Activated T-helper 9 cell treated with anti-CD3 and anti-CD28 coated beads, Interleukin-2, amount 50 U/mL, for 16 hours (primary cell): ENCODE data around the gene THYN1.

Experiments used
- DNase-seq: peaks from one replicate; pipeline ENCODE4 v3.0.0-alpha.2; 2020; ENCODE audit warnings: low read depth

THYN1 gene

GRCh38 chr11:134248910-134249480, 4.2 kb downstream of the THYN1 start:
- DNase-seq = no peak

GRCh38 chr11:134246678-134247077, 6.5 kb downstream of the THYN1 start:
- DNase-seq = no peak

GRCh38 chr11:134246100-134246499, 7.1 kb downstream of the THYN1 start:
- no peak for DNase-seq

DNA sequence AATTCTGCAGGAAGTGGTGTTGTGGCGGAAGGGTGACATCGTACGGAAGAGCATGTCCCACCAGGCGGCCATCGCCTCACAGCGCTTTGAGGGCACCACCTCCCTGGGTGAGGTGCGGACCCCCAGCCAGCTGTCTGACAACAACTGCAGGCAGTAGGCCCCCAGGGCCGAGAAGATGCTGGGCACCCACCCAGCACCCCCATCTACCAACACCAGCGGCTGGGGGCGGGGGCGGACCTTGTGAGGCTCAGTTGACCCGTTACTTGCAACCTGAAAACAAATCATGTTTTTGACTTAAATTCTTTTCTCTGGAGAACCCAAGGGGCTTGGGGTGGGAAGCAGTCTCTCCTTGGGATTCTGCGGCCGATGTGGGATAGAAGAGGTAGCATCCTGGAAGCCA, 7.7 kb downstream of the THYN1 start:
- DNase-seq = no peak

DNA sequence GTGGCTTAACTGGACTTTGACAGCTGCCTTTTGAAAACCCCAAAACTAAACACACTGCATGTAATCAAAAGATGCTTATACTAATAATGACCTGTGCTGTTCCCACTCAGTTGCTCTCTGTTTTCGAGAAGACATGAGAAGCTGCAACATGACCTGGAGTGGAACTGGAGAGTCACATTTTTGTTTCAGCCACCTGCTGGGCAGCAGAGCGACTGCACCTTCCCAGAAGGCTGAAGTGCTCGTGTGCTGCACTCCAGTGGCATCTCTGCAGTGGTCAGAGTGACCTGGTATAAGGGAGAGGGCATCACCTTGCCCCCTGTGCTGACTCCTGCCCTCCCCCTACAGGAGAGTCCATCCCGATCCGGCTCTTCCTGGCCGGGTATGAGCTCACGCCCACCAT, 8.6 kb downstream of the THYN1 start:
- DNase-seq = no peak

- DNase-seq = no peak
Measured at GRCh38 chr11:134243913-134244312, 9.2 kb downstream of the THYN1 start.

DNA sequence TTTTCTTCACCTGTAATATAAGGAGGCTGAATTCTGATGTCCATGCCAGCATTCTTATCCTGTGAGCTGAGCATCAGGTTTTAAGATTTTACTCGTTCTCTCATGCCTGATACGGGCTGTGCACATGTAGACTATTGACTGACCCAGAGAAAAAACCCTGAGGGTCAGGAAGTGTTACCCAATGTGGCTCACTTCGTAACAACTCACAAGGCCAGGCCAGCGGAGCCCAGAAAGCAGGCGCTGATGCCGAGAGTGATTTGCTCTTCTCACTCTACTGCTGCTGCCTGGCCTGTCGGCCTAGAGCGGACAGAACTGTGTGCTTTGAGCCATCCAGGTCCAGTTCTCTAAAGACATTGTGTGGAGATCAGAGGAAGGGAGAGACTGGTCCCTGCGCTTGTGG, 10.8 kb downstream of the THYN1 start:
- DNase-seq = no peak

DNA sequence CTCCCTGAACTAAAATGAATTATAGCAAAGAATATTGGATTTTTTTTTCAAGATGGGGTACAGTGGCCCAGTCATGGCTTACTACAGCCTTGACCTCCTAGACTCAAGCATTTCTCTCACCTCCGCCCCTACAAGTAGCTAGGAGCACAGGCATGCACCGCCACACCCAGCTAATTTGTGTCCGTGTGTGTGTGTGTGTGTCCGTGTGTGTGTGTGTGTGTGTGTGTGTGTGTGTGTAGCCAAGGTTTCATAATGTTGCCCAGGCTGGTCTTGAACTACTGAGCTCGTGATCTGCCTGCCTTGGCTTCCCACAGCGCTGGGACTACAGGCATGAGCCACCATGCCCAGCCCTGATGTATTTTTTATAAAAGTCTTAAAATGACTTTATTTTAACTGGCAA, 12.6 kb downstream of the THYN1 start:
- DNase-seq = no peak

GRCh38 chr11:134238956-134239355, 14.2 kb downstream of the THYN1 start:
- no peak for DNase-seq

- DNase-seq = no peak
Measured at GRCh38 chr11:134237557-134237922, 15.6 kb downstream of the THYN1 start.

DNA sequence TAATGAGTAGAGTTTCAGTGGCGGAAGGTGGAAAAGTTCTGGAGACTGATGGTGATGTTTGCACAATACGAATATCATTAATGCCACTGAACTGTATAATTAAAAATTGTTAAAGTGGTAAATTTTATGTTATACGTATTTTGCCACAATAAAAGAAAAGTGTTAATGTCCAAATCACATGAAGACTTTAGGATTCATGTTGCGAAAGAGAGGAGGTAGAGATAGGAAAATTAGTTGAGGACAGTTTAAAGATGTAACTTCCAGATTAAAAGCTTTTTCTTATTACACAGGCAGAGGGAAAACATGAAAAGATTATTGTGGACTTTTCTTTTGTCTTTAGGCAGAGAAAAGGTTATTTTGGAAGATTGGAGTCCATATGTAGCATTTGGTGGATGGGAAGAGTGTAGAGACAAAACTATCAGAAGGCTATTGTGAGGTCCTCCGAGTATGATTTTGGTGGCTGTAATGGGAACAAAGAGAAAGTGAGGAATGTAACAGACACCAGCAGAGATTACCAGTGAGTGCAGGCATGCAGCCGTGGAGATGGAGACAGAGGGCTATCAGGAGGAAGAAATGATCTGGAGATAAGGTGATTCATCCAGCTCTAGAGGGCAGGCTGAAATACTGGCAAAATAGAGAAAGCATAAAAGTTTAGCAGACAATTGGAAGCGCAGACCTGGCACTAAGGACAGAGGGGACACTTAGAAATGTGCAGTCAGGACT, 16.2 kb downstream of the THYN1 start:
- DNase-seq = no peak

GRCh38 chr11:134235399-134235798, 17.8 kb downstream of the THYN1 start:
- DNase-seq = no peak

DNA sequence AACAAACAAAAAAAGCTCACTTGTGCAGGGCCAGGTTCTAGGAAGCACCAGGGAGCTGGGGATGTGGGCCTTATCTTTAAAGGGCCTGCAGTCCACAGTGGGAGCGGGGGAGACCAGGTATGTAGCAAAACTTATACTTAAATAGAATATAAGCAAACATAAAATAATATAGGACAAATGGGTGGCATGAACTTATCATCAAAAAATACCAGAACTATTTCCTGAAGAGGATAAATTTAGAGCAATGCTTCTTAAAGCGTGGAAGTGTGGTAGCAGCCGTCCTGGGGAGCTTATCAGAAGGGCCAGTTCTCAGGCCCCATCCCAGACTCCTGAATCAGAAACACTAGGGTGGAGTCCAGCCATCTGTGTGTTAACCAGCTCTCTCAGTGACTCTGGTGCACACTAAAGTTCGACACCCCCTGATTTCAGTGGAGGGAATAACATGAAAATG, 19.4 kb downstream of the THYN1 start:
- DNase-seq = no peak

DNA sequence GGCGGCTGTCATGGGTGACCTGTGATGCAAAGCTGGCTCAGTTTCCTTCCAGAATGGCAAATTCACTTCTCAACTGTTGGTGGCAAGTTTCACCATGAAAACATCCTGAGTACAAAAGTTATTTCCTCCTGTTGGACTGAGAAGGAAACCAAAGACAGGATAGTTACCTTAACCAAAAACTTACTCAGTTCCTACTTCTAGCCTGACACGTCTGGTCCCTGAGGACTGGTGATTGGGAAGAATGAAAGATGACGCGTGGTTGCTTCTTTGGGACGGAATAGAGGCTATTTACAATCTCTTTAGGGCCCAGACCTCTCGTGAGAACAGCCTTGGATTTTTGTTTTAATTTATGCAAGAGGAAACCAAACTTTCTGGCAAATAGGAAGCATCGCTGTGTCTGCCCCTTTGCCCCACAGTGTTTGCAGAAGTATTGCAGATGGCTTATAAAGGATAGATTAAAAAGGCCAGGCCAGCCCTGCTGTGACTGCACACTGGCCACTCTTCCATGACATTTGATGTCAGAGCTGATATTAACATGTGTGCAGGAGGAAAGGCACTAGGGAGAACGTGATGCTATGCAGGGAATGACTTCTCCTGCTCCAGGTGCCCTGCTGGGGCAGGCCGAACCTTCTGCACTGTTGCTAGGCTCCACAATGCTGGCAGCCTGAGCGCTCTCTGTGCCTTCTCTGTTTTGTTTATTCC, 21.0 kb downstream of the THYN1 start:
- no peak for DNase-seq

- no peak for DNase-seq
Measured at GRCh38 chr11:134230339-134230738, 22.8 kb downstream of the THYN1 start.

DNA sequence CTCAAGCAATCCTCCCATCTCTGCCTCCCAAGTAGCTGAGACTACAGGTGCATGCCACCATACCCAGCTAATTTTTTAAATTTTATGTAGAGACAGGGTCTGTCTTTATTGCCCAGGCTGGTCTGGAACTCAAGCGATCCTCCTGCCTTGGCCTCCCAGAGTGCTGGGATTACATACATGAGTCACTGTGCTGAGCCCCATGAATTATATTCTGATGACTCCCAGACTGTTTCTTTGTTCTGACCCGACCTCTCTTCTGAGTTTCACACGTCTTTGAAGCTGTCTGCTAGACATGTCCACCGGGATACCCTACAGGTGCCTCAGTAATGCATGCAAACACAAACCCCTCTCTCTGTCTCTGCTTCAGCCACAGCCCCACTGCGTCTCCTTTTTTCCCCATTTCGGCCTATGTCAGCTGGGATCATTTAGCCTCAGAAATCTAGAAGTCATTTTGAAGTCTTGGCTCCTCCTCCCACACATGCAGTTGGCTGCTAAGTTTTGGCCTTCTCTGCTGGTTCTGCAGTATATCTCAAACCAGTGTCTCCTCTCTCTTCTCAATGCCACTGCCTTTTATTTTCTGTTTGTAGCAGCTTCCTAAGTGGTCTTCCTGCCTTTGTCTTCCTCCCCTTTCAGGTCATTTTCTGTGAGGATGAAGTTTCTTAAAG, 23.9 kb downstream of the THYN1 start:
- no peak for DNase-seq

GRCh38 chr11:134228625-134229024, 24.5 kb downstream of the THYN1 start:
- DNase-seq = no peak

DNA sequence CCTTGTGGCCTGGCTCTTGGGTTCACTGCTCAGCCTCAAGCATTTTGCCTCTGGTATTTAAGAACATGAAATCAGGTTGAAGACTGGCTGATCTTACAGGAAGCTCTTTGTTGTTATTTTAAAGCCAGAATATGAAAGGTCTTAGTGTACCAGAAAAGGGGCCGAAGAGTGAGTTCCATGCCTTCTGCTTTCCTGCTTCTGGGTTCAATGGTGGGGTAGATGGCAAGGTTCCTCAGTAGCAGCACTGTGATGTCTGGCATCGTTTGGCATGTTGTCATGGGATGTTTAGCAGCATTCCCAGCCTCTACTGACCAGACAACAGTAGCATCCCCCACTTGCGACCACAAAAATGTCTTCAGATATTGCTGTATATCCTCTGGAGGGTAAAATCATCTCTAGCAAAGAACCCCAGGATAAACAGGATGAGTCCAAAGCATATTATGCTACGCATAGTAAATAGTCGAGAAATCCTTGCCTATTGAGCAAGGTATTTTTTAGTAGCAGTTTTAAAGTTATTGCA, 26.3 kb downstream of the THYN1 start:
- no peak for DNase-seq

DNA sequence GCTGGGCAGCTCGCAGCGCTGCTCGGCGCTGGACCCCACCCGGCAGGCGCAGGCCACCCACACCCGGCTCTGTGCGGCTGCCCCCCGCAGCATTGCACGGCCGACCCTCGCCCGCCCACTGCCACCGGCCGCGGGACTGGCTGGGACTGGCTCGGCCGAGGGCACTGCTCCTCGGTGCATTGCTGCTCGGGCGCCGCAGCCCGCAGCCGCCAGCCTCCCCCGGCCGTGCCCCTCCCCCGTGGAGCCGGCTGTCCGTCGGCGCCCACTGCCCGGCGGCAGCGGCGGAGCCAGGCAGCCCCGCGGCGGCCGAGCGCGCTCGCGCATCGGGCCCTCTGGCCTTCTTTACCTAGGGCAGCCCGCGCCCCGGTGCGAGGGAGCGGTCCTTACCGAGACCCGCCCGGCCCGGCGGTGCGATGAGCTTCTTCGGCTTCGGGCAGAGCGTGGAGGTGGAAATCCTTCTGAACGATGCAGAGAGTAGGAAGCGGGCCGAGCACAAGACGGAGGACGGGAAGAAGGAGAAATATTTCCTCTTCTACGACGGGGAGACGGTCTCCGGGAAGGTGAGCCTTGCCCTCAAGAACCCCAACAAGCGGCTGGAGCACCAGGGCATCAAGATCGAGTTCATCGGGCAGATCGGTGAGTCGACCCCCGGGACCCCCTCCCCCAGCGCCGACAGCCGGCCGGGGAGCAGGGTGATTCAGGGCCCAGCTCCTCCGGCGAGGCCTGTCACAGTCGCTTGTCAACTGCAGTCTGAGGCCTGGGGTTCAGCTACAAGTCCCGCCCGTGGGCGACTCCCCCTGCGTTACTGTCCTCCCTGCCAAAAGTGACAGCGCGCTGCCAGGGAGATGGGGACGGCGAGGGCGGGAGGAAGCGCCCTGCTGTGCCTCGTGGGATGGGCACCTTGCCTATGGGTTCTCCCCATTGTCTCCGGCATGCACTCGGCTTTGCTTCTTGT, 28.2 kb downstream of the THYN1 start:
- peak; percentile 44 for DNase-seq

GRCh38 chr11:134223836-134224709, 29.1 kb downstream of the THYN1 start, which contains the start of the genes NCAPD3 and VPS26B:
NCAPD3 (minus strand) TSS chr11:134223967; CDS start chr11:134223926, 41 bp downstream.
VPS26B (plus strand) TSS chr11:134224671; CDS start chr11:134225123, 452 bp downstream.
- peak; percentile 94 for DNase-seq
